Stomach (tissue), 9 donors: Measurements from ENCODE around the gene CYP3A5. TPM values are rescaled to one million over a fixed set of nuclear protein-coding genes. Genes with fewer than 3 reads are reported as not detected.
A peak's percentile ranks its signal among the peaks of the same experiment; 100 is the strongest.
"Not testable (repeated sequence)": the region's sequence is repeated elsewhere in the genome, so short reads cannot be mapped to it uniquely, and the experiment has no call there.

Source experiments
- DNase-seq, 2 donors: peaks; one replicate each; pipeline versions ENCODE4 v3.0.0 to v3.0.0-alpha.2; 2013 to 2019
- H3K27ac ChIP-seq, 5 donors: fragments of 200-600 bp in 4 of 5; sonication (generic) in 4 of 5; one replicate each; pipeline ENCODE4 v1.5.1; 2013 to 2019; ENCODE audit warnings: mild to moderate bottlenecking in 1 of 5, moderate library complexity in 1 of 5
- H3K27me3 ChIP-seq, 3 donors: fragments of 200-600 bp; sonication (generic); one replicate each; pipeline ENCODE4 v1.5.1; 2017 to 2019; ENCODE audit warnings: mixed run types in 1 of 3
- H3K36me3 ChIP-seq, 4 donors: fragments of 200-600 bp; sonication (generic); 1 replicate in 3 of 4; 2 replicates in 1 of 4; pipeline ENCODE4 v1.5.1; 2016 to 2019
- H3K4me1 ChIP-seq, 4 donors: fragments of 200-600 bp; sonication (generic); one replicate each; pipeline ENCODE4 v1.5.1; 2016 to 2019
- H3K4me3 ChIP-seq, 4 donors: fragments of 200-600 bp; sonication (generic) in 3 of 4; one replicate each; pipeline ENCODE4 v1.5.1; 2016 to 2019; ENCODE audit warnings: mild to moderate bottlenecking in 1 of 4
- H3K9me3 ChIP-seq, 4 donors: fragments of 200-600 bp; sonication (generic); one replicate each; pipeline ENCODE4 v1.5.1; 2016 to 2019
- CTCF ChIP-seq, 7 experiments: fragments of 450-650 bp in 4 of 7; fragments of 200-600 bp in 3 of 7; sonication (generic) in 3 of 7; IDR thresholded peaks; one replicate each; pipeline ENCODE4 v1.5.1; 2016 to 2019; ENCODE audit warnings: antibody characterized with exemption in 7 of 7, control low read depth in 2 of 7, mild to moderate bottlenecking in 1 of 7
- EP300 ChIP-seq: sonication (generic); formaldehyde crosslinking; IDR thresholded peaks from one replicate; pipeline ENCODE4 v1.6.1; 2017; ENCODE audit warnings: antibody characterized with exemption
- POLR2A ChIP-seq, 4 donors: fragments of 450-650 bp; IDR thresholded peaks; one replicate each; pipeline ENCODE4 v1.6.1; 2016; ENCODE audit warnings: antibody characterized with exemption in 4 of 4, control low read depth in 2 of 4, mild to moderate bottlenecking in 1 of 4, moderate library complexity in 1 of 4
- POLR2AphosphoS5 ChIP-seq, 3 donors: sonication (generic); formaldehyde crosslinking; IDR thresholded peaks; one replicate each; pipeline ENCODE4 v1.6.1; 2016; ENCODE audit warnings: antibody characterized with exemption in 3 of 3
- WGBS, 5 donors: extraction: QIAGEN DNeasy Blood & Tissue Kit in 3 of 5; methylation state at CpG; one replicate each; pipeline versions ENCODE4 v1.1.5 to v1.1.7; 2013 to 2018; 5-methylcytosine and 5-hydroxymethylcytosine counted together
- intact Hi-C: fragments of 100-400 bp; cut with DNase I; formaldehyde crosslinking; loops from one replicate; pipeline ENCODE4 v1.15.1; 2023; ENCODE audit warnings: low total_unique reads
- polyA plus RNA-seq, 3 donors: library from polyadenylated mRNA; stranded (reverse); fragments of 200-250 nt; gene quantifications; one replicate each; pipeline ENCODE4 v1.2.3, GENCODE V29; 2013
- total RNA-seq, 5 donors: library from RNA; depleted of rRNA; stranded (reverse); fragments of >200 nt; gene quantifications; one replicate each; pipeline versions ENCODE4 v1.1.0 to v1.2.3, GENCODE V29; 2014 to 2016
- donor health status: healthy with polysubstance abuse.
- donor health status: Bipolar disorder and iron deficiency.
- donor health status: healthy.

Gene CYP3A5
- total and polyA plus RNA-seq, 8 donors = 26.3 to 538 (median 141) TPM

- no peak for DNase-seq
- H3K36me3 ChIP-seq = peaks cover 0 to 32% (median 21%) of the 10 kb centered on the region in 4 donors
- intact Hi-C loops = no loop called here
- H3K9me3 ChIP-seq = no peaks in the 10 kb centered on the region
- WGBS, 5 donors = 94 to 98% (median 96%) methylated on average over 16 to 23 of the region's 23 CpGs
- no peak overlapping the region for H3K4me3 ChIP-seq
- no peaks in the 10 kb centered on the region for H3K4me1 ChIP-seq
- no peaks in the 10 kb centered on the region for H3K27me3 ChIP-seq
- H3K27ac ChIP-seq = no peak overlapping the region
- no peak for TF ChIP-seq CTCF (IDR thresholded peaks at IDR 0.05)
- no peak for TF ChIP-seq POLR2AphosphoS5 (IDR thresholded peaks at IDR 0.05)
- no peak for TF ChIP-seq POLR2A (IDR thresholded peaks at IDR 0.05)
- TF ChIP-seq EP300 = no peak
These were observed 41.1 kb downstream of the CYP3A5 start for GRCh38 chr7:99638731-99639130.

GRCh38 chr7:99637414-99637813, 42.4 kb downstream of the CYP3A5 start:
- intact Hi-C loops, H3K27me3 ChIP-seq, H3K4me1 ChIP-seq, DNase-seq, H3K9me3 ChIP-seq, H3K27ac ChIP-seq, H3K4me3 ChIP-seq: not testable (repeated sequence)
- 72 to 82% (median 77%) methylated on average over 2 of the region's 2 CpGs for WGBS, 5 donors
- H3K36me3 ChIP-seq = peaks cover 3 to 37% (median 31%) of the 10 kb centered on the region in 4 donors

GRCh38 chr7:99631295-99632109, 48.3 kb downstream of the CYP3A5 start:
- H3K9me3 ChIP-seq = no peaks in the 10 kb centered on the region
- H3K4me1 ChIP-seq = no peaks in the 10 kb centered on the region
- intact Hi-C loops = no loop called here
- H3K36me3 ChIP-seq = peaks cover 39 to 85% (median 82%) of the 10 kb centered on the region in 4 donors
- H3K27ac ChIP-seq = no peak overlapping the region
- TF ChIP-seq CTCF (IDR thresholded peaks at IDR 0.05) (peak in 1 of 7 experiments; percentile 23), EP300 (no peak)
- H3K4me3 ChIP-seq = no peak overlapping the region
- no peaks in the 10 kb centered on the region for H3K27me3 ChIP-seq
- peak in 1 of 2 donors; percentile 66 for DNase-seq
- 41 to 63% (median 45%) methylated on average over 8 to 9 of the region's 9 CpGs for WGBS, 5 donors

- no peak overlapping the region for H3K4me3 ChIP-seq
- H3K9me3 ChIP-seq = no peaks in the 10 kb centered on the region
- WGBS, 5 donors = 86 to 92% (median 89%) methylated on average over 17 to 20 of the region's 20 CpGs
- DNase-seq = no peak
- no peaks in the 10 kb centered on the region for H3K27me3 ChIP-seq
- H3K27ac ChIP-seq = no peak overlapping the region
- no peaks in the 10 kb centered on the region for H3K4me1 ChIP-seq
- intact Hi-C loops = no loop called here
- TF ChIP-seq CTCF (IDR thresholded peaks at IDR 0.05) = no peak
- H3K36me3 ChIP-seq = peaks cover 57 to 99% (median 99%) of the 10 kb centered on the region in 4 donors
These were observed 50.2 kb downstream of the CYP3A5 start for GRCh38 chr7:99629643-99630042.
